HepG2 (cell line): ENCODE results near the gene PLA2G4D. TPM values are rescaled to one million over a fixed set of nuclear protein-coding genes. Genes with fewer than 3 reads are reported as not detected.

Experiments
- CAMTA2 ChIP-seq: sonication (generic); formaldehyde crosslinking; IDR thresholded peaks from 2 replicates; pipeline ENCODE4 v1.4.0; 2020; ENCODE audit warnings: mild to moderate bottlenecking, missing genetic modification reagents, borderline replicate concordance
- HMG20A ChIP-seq: IDR thresholded peaks from 2 replicates; pipeline ENCODE4 v1.6.1; 2016; ENCODE audit warnings: borderline replicate concordance
- HNF1B ChIP-seq: sonication (generic); formaldehyde crosslinking; IDR thresholded peaks from 2 replicates; pipeline ENCODE4 v1.5.1; 2020; ENCODE audit warnings: mild to moderate bottlenecking, moderate library complexity, missing genetic modification reagents
- HNF4G ChIP-seq, 2 experiments: sonication (generic) in 1 of 2; formaldehyde crosslinking in 1 of 2; IDR thresholded peaks; 2 replicates each; pipeline versions ENCODE4 v1.4.0 to v1.6.1; 2011 to 2020; ENCODE audit warnings: borderline replicate concordance in 2 of 2, low read depth in 2 of 2, mild to moderate bottlenecking in 2 of 2, low read length in 1 of 2, missing genetic modification reagents in 1 of 2, moderate library complexity in 1 of 2
- KDM5A ChIP-seq: fragments of 200-600 bp; sonication (generic); IDR thresholded peaks from 2 replicates; pipeline ENCODE4 v1.7.0; 2018; ENCODE audit warnings: antibody characterized with exemption, mild to moderate bottlenecking, low read length, borderline replicate concordance
- KIAA2018 ChIP-seq: sonication (generic); formaldehyde crosslinking; IDR thresholded peaks from 2 replicates; pipeline ENCODE4 v1.5.0; 2020; ENCODE audit warnings: mild to moderate bottlenecking, missing genetic modification reagents, borderline replicate concordance
- MXD3 ChIP-seq: IDR thresholded peaks from 2 replicates; pipeline ENCODE4 v1.6.1; 2016; ENCODE audit warnings: mild to moderate bottlenecking, missing biosample characterization, missing genetic modification reagents
- PPARG ChIP-seq: conservative IDR thresholded peaks from 2 replicates; pipeline ENCODE4 v1.6.1; 2016; ENCODE audit warnings: missing biosample characterization, missing genetic modification reagents
- SNAPC5 ChIP-seq: sonication (generic); formaldehyde crosslinking; IDR thresholded peaks from 2 replicates; pipeline ENCODE4 v1.8.1; 2023; ENCODE audit warnings: mild to moderate bottlenecking, missing genetic modification reagents, borderline replicate concordance
- ZSCAN29 ChIP-seq: sonication (generic); formaldehyde crosslinking; conservative IDR thresholded peaks from 2 replicates; pipeline ENCODE4 v1.4.0; 2020; ENCODE audit warnings: mild to moderate bottlenecking, missing genetic modification reagents
- polyA plus RNA-seq, 8 experiments: library from polyadenylated mRNA; depleted of rRNA in 3 of 8; stranded (reverse) in 7 of 8; unstranded in 1 of 8; fragments of >200 nt; fragmentation: Illumina TruSeq in 4 of 8; extraction: Trizol in 4 of 8; gene quantifications; 2 replicates each; pipeline versions ENCODE4 v1.2.1 to v1.2.3, GENCODE V29; 2011 to 2016; ENCODE audit warnings: low read depth in 4 of 8, missing spikeins in 1 of 8, mixed read lengths in 1 of 8; ENCODE audit not compliant: insufficient read depth in 1 of 8
- total RNA-seq, 5 experiments: library from RNA; depleted of rRNA; stranded (reverse); fragments of >200 nt; fragmentation: Illumina TruSeq; extraction: Trizol; gene quantifications; 2 replicates each; pipeline ENCODE4 v1.2.3, GENCODE V29; 2016; ENCODE audit warnings: low read depth in 1 of 5

PLA2G4D gene
- total and polyA plus RNA-seq, 2 of the 13 experiments (the other 11 are each of a cell fraction or from before 2014, with no cell fraction given), result 0.04 to 0.21 TPM

GRCh38 chr15:42120285-42120684 is 25.9 kb upstream of the PLA2G4D start (continued):
- TF ChIP-seq KIAA2018 (no peak), HMG20A (CRISPR knock-in tag) (no peak), ZSCAN29 (no peak), PPARG (CRISPR knock-in tag) (no peak), CAMTA2 (CRISPR knock-in tag) (no peak), HNF1B (CRISPR knock-in tag) (no peak), KDM5A (no peak), HNF4G (IDR thresholded peaks at IDR 0.05; ENCODE audit: borderline replicate concordance, low read depth, low read length) (no peak), HNF4G (CRISPR knock-in tag; IDR thresholded peaks at IDR 0.05; ENCODE audit: borderline replicate concordance, low read depth) (no peak), MXD3 (CRISPR knock-in tag) (no peak), SNAPC5 (CRISPR knock-in tag) (no peak)
